GM23248 (cell line): ENCODE measurements around the gene AGO3.

Experiments
- EZH2 ChIP-seq: fragments of 200-600 bp; sonication (generic); IDR thresholded peaks from 2 replicates; pipeline ENCODE4 v1.6.1; 2018; ENCODE audit warnings: antibody characterized with exemption, mild to moderate bottlenecking; ENCODE audit not compliant: insufficient read depth, poor library complexity, severe bottlenecking
- EZH2phosphoT487 ChIP-seq: fragments of 200-600 bp; sonication (generic); IDR thresholded peaks from 2 replicates; pipeline ENCODE4 v1.6.1; 2018; ENCODE audit warnings: antibody characterized with exemption, moderate library complexity, mild to moderate bottlenecking, low read depth; ENCODE audit not compliant: insufficient read depth

DNA sequence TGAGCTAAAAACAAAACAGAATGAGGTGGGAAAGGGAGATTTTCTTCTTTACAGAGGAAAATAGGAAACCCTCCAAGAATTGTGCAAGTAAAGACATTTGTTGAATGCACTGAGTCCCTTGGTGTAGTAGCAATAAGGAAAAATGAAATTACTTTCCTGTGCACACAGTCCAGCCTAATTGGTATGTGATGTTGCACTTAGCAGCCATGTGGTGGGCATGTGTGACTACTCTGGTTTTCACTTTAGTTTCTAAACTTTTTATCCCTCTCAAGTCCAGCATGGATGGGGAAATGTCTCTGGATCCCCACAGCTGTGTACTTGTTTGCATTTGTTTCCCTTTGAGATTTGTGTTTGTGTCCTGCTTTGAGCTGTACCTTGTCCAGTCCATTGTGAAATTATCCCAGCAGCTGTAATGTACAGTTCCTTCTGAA is 7.1 kb upstream of the AGO3 start:
- TF ChIP-seq EZH2: no peak
- TF ChIP-seq EZH2phosphoT487: no peak
